Osteocyte (in vitro differentiated cells): ENCODE results near the gene PAPPA2. TPM values are rescaled to one million over a fixed set of nuclear protein-coding genes. Genes with fewer than 3 reads are reported as not detected.

ENCODE experiments used
- DNase-seq: peaks from one replicate; pipeline ENCODE4 v3.0.0; 2021; ENCODE audit warnings: mixed read lengths; ENCODE audit not compliant: unreplicated experiment; ENCODE audit errors: extremely low spot score
- H3K27ac Mint-ChIP-seq: one replicate; pipeline ENCODE4 v1.8.0; 2021; ENCODE audit warnings: mild to moderate bottlenecking, mixed read lengths; ENCODE audit not compliant: unreplicated experiment
- H3K27me3 Mint-ChIP-seq: one replicate; pipeline ENCODE4 v1.8.0; 2021; ENCODE audit warnings: mixed read lengths; ENCODE audit not compliant: unreplicated experiment
- H3K36me3 Mint-ChIP-seq: one replicate; pipeline ENCODE4 v1.8.0; 2021; ENCODE audit warnings: mixed read lengths; ENCODE audit not compliant: unreplicated experiment
- H3K4me1 Mint-ChIP-seq: one replicate; pipeline ENCODE4 v1.8.0; 2021; ENCODE audit warnings: mixed read lengths; ENCODE audit not compliant: unreplicated experiment
- H3K4me3 Mint-ChIP-seq: one replicate; pipeline ENCODE4 v1.8.0; 2021; ENCODE audit warnings: mild to moderate bottlenecking, moderate library complexity, mixed read lengths; ENCODE audit not compliant: unreplicated experiment
- H3K9me3 Mint-ChIP-seq: one replicate; pipeline ENCODE4 v1.8.0; 2021; ENCODE audit warnings: mixed read lengths; ENCODE audit not compliant: unreplicated experiment
- total RNA-seq: library from RNA; stranded (reverse); gene quantifications from 2 replicates; pipeline ENCODE4 v1.2.1, GENCODE V29; 2021
- TF ChIP-seq, protein P1 (sequence below): fragments of 200-600 bp; sonication (generic); IDR thresholded peaks from 2 replicates; pipeline ENCODE4 v1.5.0; 2021; ENCODE audit warnings: antibody characterized with exemption, mild to moderate bottlenecking, moderate library complexity

PAPPA2 gene
- total RNA-seq, 1 donor from 2014 or later = 0.35 TPM

DNA sequence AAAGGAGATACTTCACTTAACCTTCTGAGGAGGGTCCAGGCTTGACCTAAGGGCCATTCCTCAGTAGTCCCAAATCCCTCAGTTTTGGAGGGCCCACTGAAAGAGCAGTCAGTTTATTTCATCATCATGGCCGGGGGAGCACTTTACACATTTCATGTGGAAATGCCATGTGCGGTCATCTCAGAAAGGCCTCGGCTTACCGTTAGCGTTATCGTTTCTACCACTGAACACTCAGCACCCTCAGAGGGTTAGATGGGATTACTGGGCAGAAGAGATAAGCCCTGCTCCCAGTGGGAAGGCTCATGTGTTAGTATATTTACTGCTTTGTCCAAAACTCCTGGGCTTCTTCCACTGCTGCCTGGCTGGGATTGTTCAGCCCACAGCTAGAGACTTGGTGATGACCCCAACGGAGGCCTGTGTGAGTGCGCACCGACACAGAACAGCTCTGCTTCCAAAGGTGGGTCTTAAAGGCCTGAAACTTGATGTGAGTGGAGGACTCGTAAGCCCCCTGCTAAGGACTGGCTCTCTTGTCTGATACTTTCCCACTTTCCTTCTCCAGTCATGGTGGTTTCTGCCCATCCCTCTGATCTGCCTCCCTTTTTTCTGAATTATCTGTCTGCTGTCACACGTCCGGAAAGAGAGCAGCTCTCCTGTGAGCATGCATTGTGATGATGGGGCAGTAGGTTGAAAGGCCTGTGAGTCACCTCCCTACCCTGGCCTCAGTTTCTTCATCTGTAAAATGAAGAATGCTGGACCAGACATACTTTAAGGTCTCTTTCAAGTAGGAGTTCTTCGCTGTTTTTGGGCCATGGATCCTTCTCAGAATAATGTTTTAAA is 417.0 kb downstream of the PAPPA2 start:
- no peak for DNase-seq
- TF ChIP-seq, protein P1, sequence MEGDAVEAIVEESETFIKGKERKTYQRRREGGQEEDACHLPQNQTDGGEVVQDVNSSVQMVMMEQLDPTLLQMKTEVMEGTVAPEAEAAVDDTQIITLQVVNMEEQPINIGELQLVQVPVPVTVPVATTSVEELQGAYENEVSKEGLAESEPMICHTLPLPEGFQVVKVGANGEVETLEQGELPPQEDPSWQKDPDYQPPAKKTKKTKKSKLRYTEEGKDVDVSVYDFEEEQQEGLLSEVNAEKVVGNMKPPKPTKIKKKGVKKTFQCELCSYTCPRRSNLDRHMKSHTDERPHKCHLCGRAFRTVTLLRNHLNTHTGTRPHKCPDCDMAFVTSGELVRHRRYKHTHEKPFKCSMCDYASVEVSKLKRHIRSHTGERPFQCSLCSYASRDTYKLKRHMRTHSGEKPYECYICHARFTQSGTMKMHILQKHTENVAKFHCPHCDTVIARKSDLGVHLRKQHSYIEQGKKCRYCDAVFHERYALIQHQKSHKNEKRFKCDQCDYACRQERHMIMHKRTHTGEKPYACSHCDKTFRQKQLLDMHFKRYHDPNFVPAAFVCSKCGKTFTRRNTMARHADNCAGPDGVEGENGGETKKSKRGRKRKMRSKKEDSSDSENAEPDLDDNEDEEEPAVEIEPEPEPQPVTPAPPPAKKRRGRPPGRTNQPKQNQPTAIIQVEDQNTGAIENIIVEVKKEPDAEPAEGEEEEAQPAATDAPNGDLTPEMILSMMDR = no peak
- H3K27ac Mint-ChIP-seq = no peak overlapping the region
- H3K9me3 Mint-ChIP-seq = no peaks in the 10 kb centered on the region
- H3K27me3 Mint-ChIP-seq = no peaks in the 10 kb centered on the region
- no peak overlapping the region for H3K4me3 Mint-ChIP-seq
- no peaks in the 10 kb centered on the region for H3K4me1 Mint-ChIP-seq
- no peaks in the 10 kb centered on the region for H3K36me3 Mint-ChIP-seq

DNA sequence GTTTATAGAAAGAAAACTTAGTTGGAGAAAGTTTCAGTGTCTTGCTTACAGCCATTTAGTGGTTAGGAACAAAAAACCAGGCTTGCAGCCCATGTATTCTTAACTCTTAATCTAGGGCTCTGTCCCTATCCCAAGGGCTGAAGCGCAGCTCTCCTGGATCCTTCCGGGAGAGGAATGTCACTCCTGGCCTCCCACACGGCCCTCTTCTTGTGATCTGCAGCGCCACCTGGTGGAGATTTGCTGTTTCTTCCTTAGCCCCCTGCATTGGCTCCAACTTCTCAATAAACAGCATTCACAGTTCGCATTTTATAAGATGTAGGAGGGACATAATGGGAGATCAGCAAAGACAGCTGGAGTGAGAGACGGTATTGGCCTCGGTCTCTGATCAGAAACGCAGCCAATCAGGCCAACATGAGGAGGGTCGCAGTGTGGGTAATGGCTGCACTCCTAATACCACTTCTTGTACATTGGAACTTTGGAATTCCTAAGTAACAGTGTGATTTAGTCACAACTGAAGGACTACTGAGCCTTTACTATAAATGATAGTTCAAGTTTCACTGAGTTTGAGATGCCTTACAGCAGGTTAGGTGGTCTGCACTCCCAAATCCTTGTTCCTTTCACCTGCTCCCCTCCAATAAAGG is 418.1 kb downstream of the PAPPA2 start:
- Mint-ChIP-seq H3K27me3 (no peaks in the 10 kb centered on the region), H3K4me1 (no peaks in the 10 kb centered on the region)
- no peak for DNase-seq

DNA sequence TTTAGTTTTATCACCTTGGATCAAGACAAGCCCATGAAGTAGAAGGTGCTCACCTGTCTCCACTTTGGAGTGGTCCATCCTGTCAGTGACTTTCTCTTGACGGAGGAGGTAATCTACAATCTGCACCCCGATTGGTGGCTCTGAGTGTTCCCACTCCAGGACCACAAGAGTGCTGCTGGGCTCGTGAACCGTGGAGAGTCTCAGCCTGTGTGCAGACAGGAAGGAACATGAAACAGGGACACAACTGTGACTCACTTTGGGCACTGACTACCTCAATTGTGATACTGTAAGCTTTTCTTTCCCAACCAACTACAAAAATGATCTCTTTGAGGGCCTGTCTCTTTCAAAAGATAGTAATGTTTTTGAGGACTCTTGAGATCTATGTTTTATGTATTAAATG is 421.3 kb downstream of the PAPPA2 start:
- H3K9me3 Mint-ChIP-seq = no peaks in the 10 kb centered on the region
- no peaks in the 10 kb centered on the region for H3K36me3 Mint-ChIP-seq
- no peaks in the 10 kb centered on the region for H3K27me3 Mint-ChIP-seq
- TF ChIP-seq, protein P1 = no peak
- H3K4me3 Mint-ChIP-seq = no peak overlapping the region
- no peak overlapping the region for H3K27ac Mint-ChIP-seq
- no peaks in the 10 kb centered on the region for H3K4me1 Mint-ChIP-seq
- DNase-seq = no peak

More for the DNA sequence above, 418.1 kb downstream of the PAPPA2 start:
- Mint-ChIP-seq H3K36me3 (no peaks in the 10 kb centered on the region), H3K27ac (no peak overlapping the region), H3K9me3 (no peaks in the 10 kb centered on the region), H3K4me3 (no peak overlapping the region)
- TF ChIP-seq, protein P1 = peak; percentile 76

DNA sequence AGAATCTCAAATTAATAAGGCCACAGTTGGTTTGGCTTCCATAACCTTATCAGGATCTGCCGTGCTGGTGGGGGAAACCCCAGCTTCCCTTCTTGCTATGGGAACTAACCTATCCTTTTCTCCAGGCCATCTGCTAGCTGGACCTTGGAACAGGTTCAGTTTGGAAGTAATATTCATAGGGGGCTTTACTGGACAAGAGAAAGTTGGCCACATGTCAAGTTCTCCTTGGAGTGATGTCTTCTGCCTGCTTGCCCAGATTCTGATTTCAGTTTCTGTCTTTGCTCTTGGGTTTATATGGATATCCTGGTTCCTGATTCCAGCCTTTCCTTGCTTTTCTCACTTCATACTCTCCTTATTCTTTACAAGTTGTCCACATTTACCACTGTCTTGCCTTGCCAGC is 421.9 kb downstream of the PAPPA2 start:
- no peaks in the 10 kb centered on the region for H3K27me3 Mint-ChIP-seq
- no peak for DNase-seq
- H3K27ac Mint-ChIP-seq = no peak overlapping the region
- H3K4me3 Mint-ChIP-seq = no peak overlapping the region
- H3K9me3 Mint-ChIP-seq = no peaks in the 10 kb centered on the region
- H3K36me3 Mint-ChIP-seq = no peaks in the 10 kb centered on the region
- TF ChIP-seq, protein P1 = no peak
- H3K4me1 Mint-ChIP-seq = no peaks in the 10 kb centered on the region

DNA sequence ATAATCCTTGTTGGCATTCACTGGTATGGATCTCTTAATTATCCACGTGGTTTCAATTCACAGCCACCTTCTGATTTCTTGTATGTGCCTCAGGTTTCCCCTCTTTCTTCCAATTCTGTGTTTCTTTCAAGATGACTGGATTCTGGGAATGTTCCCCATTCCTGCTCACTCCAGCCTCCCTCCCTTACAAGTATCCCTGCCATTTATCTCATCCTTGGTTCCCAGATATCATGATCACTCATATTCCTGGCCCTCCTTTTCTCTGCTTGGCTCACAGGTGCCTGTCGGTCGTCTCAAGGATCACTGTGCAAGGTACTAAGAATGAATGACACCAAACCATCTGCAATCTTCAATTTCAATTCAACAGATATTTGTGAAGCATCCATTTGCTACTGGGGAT is 422.4 kb downstream of the PAPPA2 start:
- H3K4me3 Mint-ChIP-seq = no peak overlapping the region
- TF ChIP-seq, protein P1 = no peak
- H3K27ac Mint-ChIP-seq = no peak overlapping the region
- no peaks in the 10 kb centered on the region for H3K4me1 Mint-ChIP-seq
- H3K9me3 Mint-ChIP-seq = no peaks in the 10 kb centered on the region
- no peaks in the 10 kb centered on the region for H3K27me3 Mint-ChIP-seq
- no peak for DNase-seq
- no peaks in the 10 kb centered on the region for H3K36me3 Mint-ChIP-seq
